ENCODE data around the gene SNORC. TPM values are rescaled to one million over a fixed set of nuclear protein-coding genes. Genes with fewer than 3 reads are reported as not detected.

The SNORC gene
- total and polyA plus RNA-seq, 2 of the 13 experiments (the other 11 are each of a cell fraction or from before 2014, with no cell fraction given), result 59.1 to 86.1 TPM

DNA sequence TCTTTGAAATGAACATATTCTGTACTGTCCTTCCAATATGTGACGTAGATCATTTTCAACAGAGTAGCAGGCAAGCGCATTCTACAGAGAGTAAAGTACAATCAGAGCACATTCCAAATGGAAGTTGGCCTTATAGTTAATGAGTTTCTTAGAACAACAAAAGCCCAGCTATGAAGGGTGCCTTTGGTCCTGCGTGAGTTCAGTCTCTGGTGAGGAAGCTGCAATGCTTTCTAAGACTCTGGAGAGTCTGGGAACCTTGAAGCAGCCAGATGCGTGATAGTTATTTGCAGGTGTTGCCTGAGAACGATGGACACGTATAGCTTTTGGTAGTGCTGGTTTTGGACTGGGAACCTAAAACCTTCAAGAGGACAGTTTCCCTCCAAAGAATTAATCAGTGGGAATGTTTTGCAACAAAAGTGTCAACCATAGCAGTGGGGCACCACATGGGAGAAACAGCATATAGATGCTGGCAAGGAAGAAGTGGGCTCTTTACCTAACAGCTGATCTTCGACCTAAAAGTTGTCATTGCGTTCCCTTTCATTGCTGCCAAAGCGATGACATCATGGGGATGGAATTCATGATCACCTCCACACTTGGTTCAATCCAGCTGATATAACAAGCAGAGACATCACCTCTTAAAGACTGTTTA lies 9.3 kb upstream of the SNORC start (continued):
- TF ChIP-seq ZNF350 (CRISPR knock-in tag; IDR thresholded peaks at IDR 0.05; ENCODE audit: borderline replicate concordance, low read depth), result no peak
- TF ChIP-seq MAZ (IDR thresholded peaks at IDR 0.05; ENCODE audit: borderline replicate concordance, low read depth, low read length), result no peak
- no peak for TF ChIP-seq MAZ (CRISPR knock-in tag; IDR thresholded peaks at IDR 0.05; ENCODE audit: low read depth)
- peak; percentile 56 for TF ChIP-seq POLR2AphosphoS5 (IDR thresholded peaks at IDR 0.05; ENCODE audit: low read depth, low read length)
- TF ChIP-seq ZNF547 (CRISPR knock-in tag; IDR thresholded peaks at IDR 0.05), result 0 out of 2 replicates have a peak, but pooled peaks have one; percentile 32
- no peak for TF ChIP-seq ZNF850 (CRISPR knock-in tag; conservative IDR thresholded peaks at IDR 0.05)
- TF ChIP-seq NFKBIZ (CRISPR knock-in tag; IDR thresholded peaks at IDR 0.05), result peak; percentile 78; the same call in 1 of the 2 replicates
- peak; percentile 55; the same call in 1 of the 2 replicates for TF ChIP-seq FOXJ3 (CRISPR knock-in tag; IDR thresholded peaks at IDR 0.05; ENCODE audit: borderline replicate concordance)
- TF ChIP-seq HOXD1 (CRISPR knock-in tag; IDR thresholded peaks at IDR 0.05), result no peak
- peak; percentile 64; the same call in 1 of the 2 replicates for TF ChIP-seq ZNF766 (CRISPR knock-in tag; IDR thresholded peaks at IDR 0.05; ENCODE audit: borderline replicate concordance)
- TF ChIP-seq KDM5A (IDR thresholded peaks at IDR 0.05; ENCODE audit: borderline replicate concordance, low read length), result 0 out of 2 replicates have a peak, but pooled peaks have one; percentile 52
- peak; percentile 75; the same call in 1 of the 2 replicates for TF ChIP-seq ZBTB25 (CRISPR knock-in tag; IDR thresholded peaks at IDR 0.05)
- TF ChIP-seq, protein P1, sequence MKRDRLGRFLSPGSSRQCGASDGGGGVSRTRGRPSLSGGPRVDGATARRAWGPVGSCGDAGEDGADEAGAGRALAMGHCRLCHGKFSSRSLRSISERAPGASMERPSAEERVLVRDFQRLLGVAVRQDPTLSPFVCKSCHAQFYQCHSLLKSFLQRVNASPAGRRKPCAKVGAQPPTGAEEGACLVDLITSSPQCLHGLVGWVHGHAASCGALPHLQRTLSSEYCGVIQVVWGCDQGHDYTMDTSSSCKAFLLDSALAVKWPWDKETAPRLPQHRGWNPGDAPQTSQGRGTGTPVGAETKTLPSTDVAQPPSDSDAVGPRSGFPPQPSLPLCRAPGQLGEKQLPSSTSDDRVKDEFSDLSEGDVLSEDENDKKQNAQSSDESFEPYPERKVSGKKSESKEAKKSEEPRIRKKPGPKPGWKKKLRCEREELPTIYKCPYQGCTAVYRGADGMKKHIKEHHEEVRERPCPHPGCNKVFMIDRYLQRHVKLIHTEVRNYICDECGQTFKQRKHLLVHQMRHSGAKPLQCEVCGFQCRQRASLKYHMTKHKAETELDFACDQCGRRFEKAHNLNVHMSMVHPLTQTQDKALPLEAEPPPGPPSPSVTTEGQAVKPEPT (CRISPR knock-in tag; IDR thresholded peaks at IDR 0.05; ENCODE audit: low read depth), result 0 out of 2 replicates have a peak, but pooled peaks have one; percentile 50
- TF ChIP-seq ZFP1 (CRISPR knock-in tag; IDR thresholded peaks at IDR 0.05), result no peak
- peak; percentile 54 for TF ChIP-seq ERF (CRISPR knock-in tag; IDR thresholded peaks at IDR 0.05)
- no peak for TF ChIP-seq KLF9 (CRISPR knock-in tag; IDR thresholded peaks at IDR 0.05; ENCODE audit: low read depth)
- TF ChIP-seq THAP11 (CRISPR knock-in tag; IDR thresholded peaks at IDR 0.05), result peak; percentile 56
- no peak for TF ChIP-seq SOX13 (IDR thresholded peaks at IDR 0.05)
- peak in 1 of 2 experiments; percentile 71; a peak in 2 of 4 replicates for TF ChIP-seq SOX13 (CRISPR knock-in tag; conservative IDR thresholded peaks at IDR 0.05 in 1 of 2, IDR thresholded peaks at IDR 0.05 in 1 of 2)
- TF ChIP-seq DRAP1 (CRISPR knock-in tag; IDR thresholded peaks at IDR 0.05), result peak; percentile 53
- TF ChIP-seq, protein P2, sequence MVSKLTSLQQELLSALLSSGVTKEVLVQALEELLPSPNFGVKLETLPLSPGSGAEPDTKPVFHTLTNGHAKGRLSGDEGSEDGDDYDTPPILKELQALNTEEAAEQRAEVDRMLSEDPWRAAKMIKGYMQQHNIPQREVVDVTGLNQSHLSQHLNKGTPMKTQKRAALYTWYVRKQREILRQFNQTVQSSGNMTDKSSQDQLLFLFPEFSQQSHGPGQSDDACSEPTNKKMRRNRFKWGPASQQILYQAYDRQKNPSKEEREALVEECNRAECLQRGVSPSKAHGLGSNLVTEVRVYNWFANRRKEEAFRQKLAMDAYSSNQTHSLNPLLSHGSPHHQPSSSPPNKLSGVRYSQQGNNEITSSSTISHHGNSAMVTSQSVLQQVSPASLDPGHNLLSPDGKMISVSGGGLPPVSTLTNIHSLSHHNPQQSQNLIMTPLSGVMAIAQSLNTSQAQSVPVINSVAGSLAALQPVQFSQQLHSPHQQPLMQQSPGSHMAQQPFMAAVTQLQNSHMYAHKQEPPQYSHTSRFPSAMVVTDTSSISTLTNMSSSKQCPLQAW (CRISPR knock-in tag; IDR thresholded peaks at IDR 0.05), result peak; percentile 23; the same call in 1 of the 2 replicates
- TF ChIP-seq, protein P3, sequence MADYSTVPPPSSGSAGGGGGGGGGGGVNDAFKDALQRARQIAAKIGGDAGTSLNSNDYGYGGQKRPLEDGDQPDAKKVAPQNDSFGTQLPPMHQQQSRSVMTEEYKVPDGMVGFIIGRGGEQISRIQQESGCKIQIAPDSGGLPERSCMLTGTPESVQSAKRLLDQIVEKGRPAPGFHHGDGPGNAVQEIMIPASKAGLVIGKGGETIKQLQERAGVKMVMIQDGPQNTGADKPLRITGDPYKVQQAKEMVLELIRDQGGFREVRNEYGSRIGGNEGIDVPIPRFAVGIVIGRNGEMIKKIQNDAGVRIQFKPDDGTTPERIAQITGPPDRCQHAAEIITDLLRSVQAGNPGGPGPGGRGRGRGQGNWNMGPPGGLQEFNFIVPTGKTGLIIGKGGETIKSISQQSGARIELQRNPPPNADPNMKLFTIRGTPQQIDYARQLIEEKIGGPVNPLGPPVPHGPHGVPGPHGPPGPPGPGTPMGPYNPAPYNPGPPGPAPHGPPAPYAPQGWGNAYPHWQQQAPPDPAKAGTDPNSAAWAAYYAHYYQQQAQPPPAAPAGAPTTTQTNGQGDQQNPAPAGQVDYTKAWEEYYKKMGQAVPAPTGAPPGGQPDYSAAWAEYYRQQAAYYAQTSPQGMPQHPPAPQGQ (CRISPR knock-in tag; IDR thresholded peaks at IDR 0.05; ENCODE audit: borderline replicate concordance), result peak; percentile 86; the same call in 1 of the 2 replicates
- peak; percentile 59 for TF ChIP-seq MIXL1 (CRISPR knock-in tag; IDR thresholded peaks at IDR 0.05)
- TF ChIP-seq ZNF510 (CRISPR knock-in tag; IDR thresholded peaks at IDR 0.05; ENCODE audit: low read depth), result peak; percentile 44; the same call in 1 of the 2 replicates
